DMS153 treated with DMSO at 0.1 percent for 48 hours (cell line): ENCODE results near the gene STC2.
"Not testable (repeated sequence)": the region's sequence is repeated elsewhere in the genome, so short reads cannot be mapped to it uniquely, and the experiment has no call there.

Source experiments
- DNase-seq: peaks from one replicate; lab custom pipeline; 2025; ENCODE audit not compliant: unreplicated experiment; lab: John Stamatoyannopoulos, UW

The STC2 gene

DNA sequence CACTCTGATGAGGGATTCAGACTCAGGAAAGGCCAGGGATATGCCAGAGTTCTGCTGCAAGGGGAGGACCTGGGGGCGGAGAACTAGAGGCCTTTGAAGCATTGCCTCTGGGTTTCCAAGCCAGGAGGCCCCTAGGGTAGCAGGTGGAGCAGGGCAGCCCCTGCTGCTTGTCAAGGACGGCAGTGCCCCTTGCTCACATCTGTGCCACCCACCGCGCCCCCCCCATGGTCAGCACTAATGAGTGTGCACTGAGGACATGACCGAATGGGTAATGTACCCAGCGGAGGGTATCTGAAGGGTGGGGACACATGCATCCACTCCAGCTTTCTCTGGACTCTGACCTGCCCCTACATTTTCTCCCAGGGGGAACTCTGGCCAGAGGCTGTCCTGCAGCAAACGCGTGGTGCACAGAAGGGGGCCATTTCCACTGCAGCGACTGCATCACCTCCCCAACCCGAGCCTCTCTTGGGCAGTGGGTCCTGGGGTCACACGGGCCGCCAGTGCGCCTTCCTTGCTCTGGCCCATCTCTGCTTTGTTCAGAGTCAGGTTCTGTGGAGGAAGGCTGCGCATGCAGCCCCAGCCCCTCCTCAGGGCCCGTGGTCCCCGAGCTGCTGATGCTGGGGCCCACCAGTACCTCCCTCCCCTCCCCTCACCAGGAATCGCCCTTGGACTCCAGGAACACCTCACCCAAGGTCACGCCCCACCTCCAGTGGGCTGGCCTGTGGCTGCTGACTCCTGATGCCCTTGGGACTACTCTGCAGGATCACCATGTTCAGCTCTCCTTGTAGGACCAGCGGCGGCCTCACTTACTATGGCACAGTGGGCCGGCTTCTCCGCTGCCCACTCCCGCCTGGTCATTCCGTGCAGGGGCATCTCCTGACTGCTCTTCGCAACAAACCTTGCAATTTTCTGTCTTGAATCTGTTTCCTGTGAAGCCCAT, 31.2 kb downstream of the STC2 start:
- no peak for DNase-seq

DNA sequence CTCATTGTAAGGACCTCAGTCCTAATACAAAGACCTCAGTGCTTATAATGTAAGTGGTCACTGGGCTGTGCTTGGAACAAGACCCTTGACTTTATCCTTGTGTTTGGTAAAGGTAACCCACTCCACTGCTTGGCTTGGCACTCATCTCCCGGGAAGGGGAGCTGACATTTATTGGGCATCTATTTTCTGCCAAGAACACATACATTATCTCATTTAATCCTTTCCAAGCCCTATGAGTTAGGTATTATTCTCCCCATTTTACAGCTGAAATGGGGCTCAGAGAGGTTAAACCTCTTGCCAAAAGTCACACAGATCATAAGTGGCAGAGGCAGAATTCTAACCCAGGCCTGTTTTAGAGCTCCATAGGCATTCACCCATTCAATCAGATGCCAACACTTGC, 32.4 kb downstream of the STC2 start:
- DNase-seq, result no peak

GRCh38 chr5:173294673-173295320, 33.4 kb downstream of the STC2 start:
- DNase-seq, result no peak

- DNase-seq, result peak; percentile 17
Measured at GRCh38 chr5:173293817-173294672, 34.2 kb downstream of the STC2 start.

- DNase-seq, result no peak
Measured at GRCh38 chr5:173291722-173292658, 36.2 kb downstream of the STC2 start.

- no peak for DNase-seq
Measured at GRCh38 chr5:173290477-173291131, 37.6 kb downstream of the STC2 start.

- DNase-seq, result no peak
Measured at GRCh38 chr5:173289372-173289771, 38.8 kb downstream of the STC2 start.

- no peak for DNase-seq
Measured at GRCh38 chr5:173288632-173289031, 39.6 kb downstream of the STC2 start.

DNA sequence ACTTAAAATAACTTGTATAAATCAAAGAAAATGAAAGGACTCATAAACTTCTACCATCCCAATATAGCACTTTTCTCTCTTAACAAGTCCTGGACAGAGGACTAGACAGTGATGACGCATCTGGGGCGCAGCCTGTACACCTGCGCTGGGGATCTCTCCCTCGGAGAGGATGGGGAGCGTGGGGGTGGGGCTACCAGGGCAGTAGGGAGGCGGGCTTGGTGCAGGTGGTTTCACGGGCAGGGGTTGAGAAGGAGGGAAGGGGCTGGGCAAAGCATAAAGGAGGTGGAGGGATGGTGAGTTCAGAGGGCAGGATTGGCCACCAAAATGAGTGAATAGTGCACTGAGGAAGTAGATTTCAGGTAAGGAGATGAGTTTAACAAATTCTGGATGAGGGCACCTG, 41.1 kb downstream of the STC2 start:
- no peak for DNase-seq

DNA sequence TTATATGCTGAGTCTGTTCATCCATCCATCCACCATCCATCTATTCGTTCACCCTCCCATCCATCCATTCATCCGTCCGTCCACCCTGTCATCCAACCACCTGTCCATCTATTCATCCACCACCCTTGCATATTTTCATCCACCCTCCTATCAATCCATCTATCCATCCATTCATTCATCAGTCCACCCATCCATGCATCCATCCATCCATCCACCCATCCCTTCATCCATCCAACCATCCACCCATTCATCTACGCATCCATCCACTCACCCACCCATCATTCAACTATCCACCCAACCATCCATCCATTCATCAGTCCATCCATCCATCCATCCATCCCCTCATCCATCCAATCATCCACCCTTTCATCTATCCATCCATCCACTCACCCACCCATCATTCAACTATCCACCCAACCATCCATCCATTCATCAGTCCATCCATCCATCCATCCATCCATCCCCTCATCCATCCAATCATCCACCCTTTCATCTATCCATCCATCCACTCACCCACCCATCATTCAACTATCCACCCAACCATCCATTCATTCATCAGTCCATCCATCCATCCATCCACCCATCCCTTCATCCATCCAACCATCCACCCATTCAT, 43.8 kb downstream of the STC2 start:
- DNase-seq, result not testable (repeated sequence)

DNA sequence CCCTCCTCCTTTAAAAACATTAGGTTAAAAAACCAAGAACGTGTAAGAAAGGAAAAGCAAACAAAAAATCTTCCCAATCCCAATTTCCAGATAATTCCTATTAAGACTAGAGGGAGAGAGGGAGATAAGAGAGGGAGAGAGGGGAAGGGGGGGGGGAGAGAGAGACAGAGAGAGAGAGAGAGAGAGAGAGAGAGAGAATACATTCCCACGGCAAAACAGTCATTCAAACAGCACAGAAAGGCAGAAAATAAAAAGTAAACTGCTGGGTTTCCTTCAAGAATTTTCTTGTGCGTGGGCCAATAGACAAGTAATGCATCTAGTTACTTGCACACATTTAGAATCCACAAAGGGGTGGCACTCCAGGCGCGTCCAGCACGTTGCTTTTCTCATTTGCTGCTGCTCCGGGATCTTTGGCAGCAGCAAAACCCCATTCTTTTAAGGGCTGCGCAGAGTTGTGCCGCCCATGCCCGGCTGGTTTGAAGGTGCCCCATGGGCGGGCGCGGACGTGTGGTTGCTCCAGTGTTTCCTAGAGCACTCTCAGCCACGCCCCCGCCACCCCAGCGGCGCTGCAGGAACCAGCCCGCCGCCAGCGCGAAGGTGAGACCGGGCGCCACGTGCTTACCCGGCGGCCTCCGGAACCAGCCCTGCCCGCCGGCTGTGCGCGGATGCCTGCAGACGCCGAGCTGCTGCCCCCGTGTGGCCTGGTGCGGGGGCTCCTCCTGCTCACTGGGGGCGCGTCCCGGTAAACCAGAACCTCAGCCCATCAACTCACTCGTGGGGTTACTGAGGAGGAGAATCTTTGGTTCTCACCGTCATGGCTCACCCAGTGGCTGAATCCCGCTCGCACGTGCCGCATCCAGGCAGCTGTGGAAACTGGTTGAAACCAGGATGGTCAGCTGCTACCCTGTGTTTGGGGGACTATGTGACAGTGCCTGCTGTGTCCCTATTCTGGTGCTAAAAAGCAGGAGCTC, 44.6 kb downstream of the STC2 start:
- DNase-seq, result peak; percentile 46

DNA sequence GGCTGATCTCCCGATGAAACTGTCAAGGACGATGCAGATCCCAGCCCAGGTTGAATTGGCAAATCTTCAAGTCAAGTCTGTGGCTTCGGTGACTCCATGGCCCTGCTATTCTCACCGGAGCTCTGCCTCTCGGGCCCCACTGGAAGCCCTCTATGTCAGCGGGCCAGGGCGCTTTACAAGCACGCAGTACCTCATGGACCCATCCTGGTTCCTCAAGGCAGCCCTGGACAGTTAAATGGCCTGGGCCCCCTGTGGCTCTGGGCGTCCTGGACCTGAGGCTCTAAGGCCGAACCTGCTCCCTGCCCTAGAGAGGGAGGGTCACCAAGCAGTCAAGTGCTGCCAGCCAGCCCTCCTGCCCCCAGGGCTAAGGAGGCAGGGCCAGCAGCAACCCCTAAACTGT, 45.3 kb downstream of the STC2 start:
- no peak for DNase-seq

DNA sequence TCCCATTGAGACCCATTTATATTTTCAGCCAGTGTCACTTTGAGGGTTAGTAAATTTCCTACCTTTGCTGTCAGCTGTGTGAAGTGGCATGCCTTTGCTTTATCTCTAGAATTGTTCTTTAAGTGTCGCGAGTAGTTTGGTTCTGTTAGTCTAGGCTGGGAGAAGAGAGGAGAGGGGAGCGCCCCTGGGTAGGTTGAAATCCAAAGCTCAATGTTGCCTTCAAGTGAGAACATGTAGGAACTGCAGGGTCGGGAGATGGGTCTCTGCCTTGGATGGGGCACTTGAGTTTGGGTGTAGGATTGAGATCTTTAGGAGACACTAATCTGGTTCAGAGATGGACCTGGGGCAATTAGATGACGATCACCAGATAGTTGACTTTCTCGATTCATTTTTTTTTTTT, 46.3 kb downstream of the STC2 start:
- no peak for DNase-seq

- no peak for DNase-seq
Measured at GRCh38 chr5:173279166-173279565, 49.0 kb downstream of the STC2 start.

- DNase-seq, result no peak
Measured at GRCh38 chr5:173278641-173279040, 49.6 kb downstream of the STC2 start.

DNA sequence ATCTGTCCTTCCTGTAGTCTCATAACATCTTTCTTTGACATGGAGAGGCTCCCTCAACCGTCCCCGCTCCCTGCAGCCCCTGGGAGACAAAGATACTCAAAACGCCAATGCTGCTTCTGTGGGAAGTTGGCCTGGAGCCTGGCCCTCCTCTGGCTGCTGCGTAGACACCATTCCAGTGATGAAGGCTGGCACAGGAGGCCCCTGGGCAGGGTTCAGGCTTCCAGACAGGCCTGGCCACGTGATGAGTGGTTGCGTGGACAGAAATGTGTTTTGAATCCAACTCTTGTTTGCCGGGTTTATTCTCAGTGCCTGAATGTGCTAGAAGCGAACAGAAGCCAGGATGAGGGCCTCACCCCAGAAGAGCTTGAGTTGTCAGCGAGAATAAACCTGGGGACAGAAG, 50.0 kb downstream of the STC2 start:
- DNase-seq, result no peak

DNA sequence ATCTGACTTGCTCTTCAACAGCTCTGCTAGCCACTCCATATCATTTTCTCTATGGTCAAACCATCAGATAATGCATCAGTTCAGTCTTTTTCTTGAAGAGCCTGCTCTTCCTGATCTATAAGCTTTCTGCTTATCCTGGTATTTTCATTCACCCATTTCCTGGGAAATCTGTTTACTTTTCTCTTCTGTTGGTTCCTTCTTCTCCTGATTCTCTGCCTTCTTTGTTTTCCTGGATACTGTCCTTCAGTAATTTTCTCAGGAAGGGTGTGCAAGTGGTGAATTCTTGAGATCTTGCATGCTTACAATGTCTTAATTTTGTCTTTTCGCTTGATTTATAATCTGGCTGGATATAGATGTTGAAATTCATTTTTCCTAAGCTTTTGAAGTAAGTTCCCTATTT, 53.4 kb downstream of the STC2 start:
- DNase-seq, result no peak

- DNase-seq, result no peak
Measured at GRCh38 chr5:173271419-173271818, 56.8 kb downstream of the STC2 start.
